Tongue (tissue), 2 donors: ENCODE data around the gene ACP1. TPM values are rescaled to one million over a fixed set of nuclear protein-coding genes. Genes with fewer than 3 reads are reported as not detected.

Source experiments
- DNase-seq: peaks from one replicate; pipeline ENCODE4 v3.0.0-alpha.2; 2015
- total RNA-seq: library from RNA; depleted of rRNA; stranded (reverse); fragments of >200 nt; gene quantifications from one replicate; pipeline ENCODE4 v1.2.3, GENCODE V29; 2014

The ACP1 gene
- total RNA-seq, 1 donor from 2014 or later: 115 TPM

- no peak for DNase-seq
Measured at GRCh38 chr2:281381-281780, 16.6 kb downstream of the ACP1 start.

- no peak for DNase-seq
Measured at GRCh38 chr2:282371-283263, 17.9 kb downstream of the ACP1 start.

GRCh38 chr2:283996-284794, 19.4 kb downstream of the ACP1 start:
- no peak for DNase-seq

GRCh38 chr2:284896-285492, 20.2 kb downstream of the ACP1 start:
- DNase-seq: no peak

- DNase-seq: no peak
Measured at GRCh38 chr2:285531-285930, 20.8 kb downstream of the ACP1 start.

- DNase-seq: no peak
Measured at GRCh38 chr2:286035-286434, 21.3 kb downstream of the ACP1 start.

GRCh38 chr2:286774-287392, 22.1 kb downstream of the ACP1 start:
- DNase-seq: no peak

- peak; percentile 64 for DNase-seq
Measured at GRCh38 chr2:287471-287885, 22.7 kb downstream of the ACP1 start.

GRCh38 chr2:287911-288757, 23.4 kb downstream of the ACP1 start, which contains the start of gene ALKAL2:
TSS of gene ALKAL2 (minus strand) at chr2:288091. CDS start at chr2:287835, 256 bp downstream.
- DNase-seq: peak; percentile 31

- DNase-seq: peak; percentile 19
Measured at GRCh38 chr2:288758-289361, 24.1 kb downstream of the ACP1 start.

GRCh38 chr2:289362-290089, 24.8 kb downstream of the ACP1 start:
- DNase-seq: peak; percentile 24

GRCh38 chr2:290090-290722, 25.5 kb downstream of the ACP1 start:
- DNase-seq: peak; percentile 89

GRCh38 chr2:295090-295489, 30.3 kb downstream of the ACP1 start:
- DNase-seq: no peak

GRCh38 chr2:296354-296753, 31.6 kb downstream of the ACP1 start:
- no peak for DNase-seq

GRCh38 chr2:305366-305765, 40.6 kb downstream of the ACP1 start:
- DNase-seq: no peak

GRCh38 chr2:309148-309953, 44.6 kb downstream of the ACP1 start:
- no peak for DNase-seq

- no peak for DNase-seq
Measured at GRCh38 chr2:309954-310510, 45.3 kb downstream of the ACP1 start.

- no peak for DNase-seq
Measured at GRCh38 chr2:310994-311393, 46.2 kb downstream of the ACP1 start.
